ENCODE results near the gene CHP1.

- TF ChIP-seq CTCF (conservative IDR thresholded peaks at IDR 0.05; ENCODE audit: low read depth, low read length) = no peak
- TF ChIP-seq EZH2 (IDR thresholded peaks at IDR 0.05; ENCODE audit: low read length, unreplicated experiment) = no peak
- TF ChIP-seq EZH2phosphoT487 (IDR thresholded peaks at IDR 0.05; ENCODE audit: borderline replicate concordance, low read length) = no peak
These were observed 556 bp downstream of the CHP1 start for GRCh38 chr15:41231422-41232226.
